Ascending aorta (tissue), 2 donors: ENCODE results near the gene POLR2M. TPM values are rescaled to one million over a fixed set of nuclear protein-coding genes. Genes with fewer than 3 reads are reported as not detected.

ENCODE experiments used
- DNase-seq, 2 donors: peaks; one replicate each; pipeline ENCODE4 v3.0.0-alpha.2; 2019; ENCODE audit warnings: low spot score in 2 of 2
- H3K27ac ChIP-seq, 2 donors: fragments of 200-600 bp; sonication (generic); one replicate each; pipeline ENCODE4 v1.5.1; 2016 to 2017; ENCODE audit warnings: mild to moderate bottlenecking in 1 of 2
- H3K27me3 ChIP-seq: fragments of 200-600 bp; sonication (generic); one replicate; pipeline ENCODE4 v1.5.1; 2017
- H3K36me3 ChIP-seq, 2 donors: fragments of 200-600 bp; sonication (generic); one replicate each; pipeline ENCODE4 v1.5.1; 2016
- H3K4me1 ChIP-seq, 2 donors: fragments of 200-600 bp; sonication (generic); one replicate each; pipeline ENCODE4 v1.5.1; 2016 to 2017; ENCODE audit warnings: mild to moderate bottlenecking in 1 of 2
- H3K4me3 ChIP-seq, 2 donors: fragments of 200-600 bp; sonication (generic); one replicate each; pipeline ENCODE4 v1.5.1; 2016 to 2017; ENCODE audit warnings: mild to moderate bottlenecking in 1 of 2
- H3K9me3 ChIP-seq, 2 donors: fragments of 200-600 bp; sonication (generic); one replicate each; pipeline ENCODE4 v1.5.1; 2016
- intact Hi-C: fragments of 100-400 bp; cut with DNase I; formaldehyde crosslinking; loops from one replicate; pipeline ENCODE4 v1.15.1; 2023
- total RNA-seq: library from RNA; depleted of rRNA; stranded (reverse); fragments of >200 nt; gene quantifications from one replicate; pipeline ENCODE4 v1.1.0, GENCODE V29; 2016
- TF ChIP-seq, protein P1 (sequence below), 3 experiments: fragments of 200-600 bp in 2 of 3; fragments of 450-650 bp in 1 of 3; sonication (generic) in 2 of 3; IDR thresholded peaks; one replicate each; pipeline ENCODE4 v1.5.1; 2016 to 2019; ENCODE audit warnings: antibody characterized with exemption in 3 of 3, mild to moderate bottlenecking in 1 of 3, moderate library complexity in 1 of 3

The POLR2M gene
- total RNA-seq, 1 donor from 2014 or later, result 24.9 TPM

- Histone ChIP-seq H3K27me3 (no peaks in the 10 kb centered on the region), H3K9me3 (no peaks in the 10 kb centered on the region), H3K4me3 (no peak overlapping the region), H3K27ac (no peak overlapping the region), H3K4me1 (peaks cover 0 to 2% of the 10 kb centered on the region in 2 donors), H3K36me3 (no peaks in the 10 kb centered on the region)
- intact Hi-C loops, result no loop called here
- TF ChIP-seq, protein P1, sequence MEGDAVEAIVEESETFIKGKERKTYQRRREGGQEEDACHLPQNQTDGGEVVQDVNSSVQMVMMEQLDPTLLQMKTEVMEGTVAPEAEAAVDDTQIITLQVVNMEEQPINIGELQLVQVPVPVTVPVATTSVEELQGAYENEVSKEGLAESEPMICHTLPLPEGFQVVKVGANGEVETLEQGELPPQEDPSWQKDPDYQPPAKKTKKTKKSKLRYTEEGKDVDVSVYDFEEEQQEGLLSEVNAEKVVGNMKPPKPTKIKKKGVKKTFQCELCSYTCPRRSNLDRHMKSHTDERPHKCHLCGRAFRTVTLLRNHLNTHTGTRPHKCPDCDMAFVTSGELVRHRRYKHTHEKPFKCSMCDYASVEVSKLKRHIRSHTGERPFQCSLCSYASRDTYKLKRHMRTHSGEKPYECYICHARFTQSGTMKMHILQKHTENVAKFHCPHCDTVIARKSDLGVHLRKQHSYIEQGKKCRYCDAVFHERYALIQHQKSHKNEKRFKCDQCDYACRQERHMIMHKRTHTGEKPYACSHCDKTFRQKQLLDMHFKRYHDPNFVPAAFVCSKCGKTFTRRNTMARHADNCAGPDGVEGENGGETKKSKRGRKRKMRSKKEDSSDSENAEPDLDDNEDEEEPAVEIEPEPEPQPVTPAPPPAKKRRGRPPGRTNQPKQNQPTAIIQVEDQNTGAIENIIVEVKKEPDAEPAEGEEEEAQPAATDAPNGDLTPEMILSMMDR (IDR thresholded peaks at IDR 0.05), result no peak
- no peak for DNase-seq
Measured at GRCh38 chr15:57756466-57756865, 50.0 kb downstream of the POLR2M start.

DNA sequence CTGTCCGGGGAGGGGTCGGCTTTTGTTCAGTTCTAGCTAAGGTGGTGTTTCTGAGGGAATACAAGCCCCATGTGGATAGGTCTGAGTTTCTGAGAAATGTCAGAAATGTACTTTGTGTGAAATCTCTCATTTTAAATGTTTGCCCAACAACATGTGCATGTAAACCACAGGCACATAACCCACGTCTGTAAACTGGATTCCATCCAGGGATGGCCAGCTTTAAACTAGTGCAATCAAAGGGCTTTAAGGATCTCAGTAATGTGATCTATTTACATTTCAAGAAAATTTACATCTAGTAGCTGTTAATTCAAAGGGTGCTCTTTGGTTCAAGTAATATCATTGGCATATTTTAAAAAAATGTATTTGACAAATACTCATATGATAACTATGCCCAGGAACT lies 52.0 kb downstream of the POLR2M start:
- DNase-seq, result no peak
- no peaks in the 10 kb centered on the region for H3K9me3 ChIP-seq
- no peak overlapping the region for H3K27ac ChIP-seq
- intact Hi-C loops, result no loop called here
- H3K4me3 ChIP-seq, result no peak overlapping the region
- H3K36me3 ChIP-seq, result no peaks in the 10 kb centered on the region
- H3K4me1 ChIP-seq, result no peaks in the 10 kb centered on the region
- H3K27me3 ChIP-seq, result no peaks in the 10 kb centered on the region
- TF ChIP-seq, protein P1 (IDR thresholded peaks at IDR 0.05), result no peak

- Histone ChIP-seq H3K27me3 (no peaks in the 10 kb centered on the region), H3K4me3 (no peak overlapping the region), H3K36me3 (no peaks in the 10 kb centered on the region), H3K9me3 (no peaks in the 10 kb centered on the region), H3K27ac (no peak overlapping the region), H3K4me1 (no peaks in the 10 kb centered on the region)
- TF ChIP-seq, protein P1 (IDR thresholded peaks at IDR 0.05), result no peak
- DNase-seq, result no peak
- intact Hi-C loops, result no loop called here
Measured at GRCh38 chr15:57761562-57761961, 55.0 kb downstream of the POLR2M start.

- intact Hi-C loops, result no loop called here
- Histone ChIP-seq H3K4me1 (no peaks in the 10 kb centered on the region), H3K27me3 (no peaks in the 10 kb centered on the region), H3K9me3 (no peaks in the 10 kb centered on the region), H3K27ac (no peak overlapping the region), H3K4me3 (no peak overlapping the region), H3K36me3 (no peaks in the 10 kb centered on the region)
- no peak for DNase-seq
- TF ChIP-seq, protein P1 (IDR thresholded peaks at IDR 0.05), result no peak
Measured at GRCh38 chr15:57762302-57762701, 55.8 kb downstream of the POLR2M start.

DNA sequence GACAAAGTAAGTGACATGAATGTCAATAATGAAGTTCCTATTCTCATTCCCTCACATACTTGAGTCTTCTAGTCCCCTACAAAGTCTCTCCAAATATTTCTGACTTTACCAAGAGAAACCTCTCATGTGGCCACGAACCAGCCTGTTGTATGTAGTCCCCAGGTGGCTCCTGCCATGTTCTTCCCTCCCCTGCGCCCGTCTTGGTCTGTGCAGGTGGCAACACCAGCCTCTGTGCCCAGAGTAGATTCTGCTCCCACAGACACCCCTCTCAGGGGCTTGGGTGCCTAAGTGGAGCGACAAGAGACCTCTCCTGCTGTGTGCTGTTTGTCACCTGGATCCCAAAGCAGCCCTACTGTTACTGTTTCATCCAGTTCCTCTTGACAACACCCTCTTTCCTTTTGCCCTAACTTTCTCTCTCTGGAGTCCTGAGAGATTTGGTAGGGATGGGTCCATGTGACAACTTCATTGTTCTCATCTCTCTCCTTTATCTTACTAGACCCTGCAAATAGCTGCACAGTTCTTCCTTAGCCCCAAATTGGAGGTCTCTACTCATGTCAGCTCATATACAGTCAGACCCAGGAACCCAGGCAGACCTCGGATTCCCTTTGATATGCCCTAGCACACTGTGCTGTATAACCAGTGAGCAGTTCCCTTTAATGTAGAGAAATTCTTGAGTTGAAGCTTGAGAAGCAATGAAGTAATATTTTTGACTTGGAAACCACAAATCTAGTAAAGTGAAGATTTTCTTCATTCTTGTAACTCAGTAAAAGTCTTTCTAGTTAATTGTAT lies 56.9 kb downstream of the POLR2M start:
- Histone ChIP-seq H3K36me3 (no peaks in the 10 kb centered on the region), H3K4me1 (no peaks in the 10 kb centered on the region), H3K27me3 (no peaks in the 10 kb centered on the region), H3K9me3 (no peaks in the 10 kb centered on the region), H3K4me3 (no peak overlapping the region), H3K27ac (no peak overlapping the region)
- no peak for DNase-seq
- TF ChIP-seq, protein P1 (IDR thresholded peaks at IDR 0.05), result no peak
- intact Hi-C loops, result no loop called here

Other genes starting within 250 kb of the POLR2M start
- gene MYZAP, start 114.8 kb upstream of the POLR2M start, total RNA-seq, result 7.6 TPM